Progenitor cell of endocrine pancreas (in vitro differentiated cells): ENCODE results near the gene TGFBR2. TPM values are rescaled to one million over a fixed set of nuclear protein-coding genes. Genes with fewer than 3 reads are reported as not detected.
"Not testable (repeated sequence)": the region's sequence is repeated elsewhere in the genome, so short reads cannot be mapped to it uniquely, and the experiment has no call there.

Source experiments
- DNase-seq: peaks from one replicate; pipeline ENCODE4 v3.0.0; 2021; ENCODE audit warnings: low spot score; ENCODE audit not compliant: unreplicated experiment
- H3K27ac Mint-ChIP-seq: 2 replicates; pipeline ENCODE4 v1.8.0; 2021; ENCODE audit warnings: mild to moderate bottlenecking, moderate library complexity, mixed read lengths
- H3K27me3 Mint-ChIP-seq: 2 replicates; pipeline ENCODE4 v1.8.0; 2021; ENCODE audit warnings: mixed read lengths
- H3K36me3 Mint-ChIP-seq: 2 replicates; pipeline ENCODE4 v1.8.0; 2022; ENCODE audit warnings: mixed read lengths; ENCODE audit not compliant: insufficient read depth
- H3K4me1 Mint-ChIP-seq: 2 replicates; pipeline ENCODE4 v1.8.0; 2021; ENCODE audit warnings: low read depth, mixed read lengths
- H3K4me3 Mint-ChIP-seq: 2 replicates; pipeline ENCODE4 v1.8.0; 2021; ENCODE audit warnings: low read depth, mild to moderate bottlenecking, moderate library complexity, mixed read lengths
- H3K9me3 Mint-ChIP-seq: 2 replicates; pipeline ENCODE4 v1.8.0; 2021; ENCODE audit warnings: low read depth, mixed read lengths
- total RNA-seq: library from RNA; stranded (reverse); gene quantifications from 2 replicates; pipeline ENCODE4 v1.2.1, GENCODE V29; 2021
- TF ChIP-seq, protein P1 (sequence below): fragments of 200-600 bp; sonication (generic); IDR thresholded peaks from one replicate; pipeline ENCODE4 v1.5.0; 2021; ENCODE audit warnings: antibody characterized with exemption, mild to moderate bottlenecking; ENCODE audit not compliant: unreplicated experiment

Gene TGFBR2
- total RNA-seq, 1 donor from 2014 or later: 21.1 TPM

DNA sequence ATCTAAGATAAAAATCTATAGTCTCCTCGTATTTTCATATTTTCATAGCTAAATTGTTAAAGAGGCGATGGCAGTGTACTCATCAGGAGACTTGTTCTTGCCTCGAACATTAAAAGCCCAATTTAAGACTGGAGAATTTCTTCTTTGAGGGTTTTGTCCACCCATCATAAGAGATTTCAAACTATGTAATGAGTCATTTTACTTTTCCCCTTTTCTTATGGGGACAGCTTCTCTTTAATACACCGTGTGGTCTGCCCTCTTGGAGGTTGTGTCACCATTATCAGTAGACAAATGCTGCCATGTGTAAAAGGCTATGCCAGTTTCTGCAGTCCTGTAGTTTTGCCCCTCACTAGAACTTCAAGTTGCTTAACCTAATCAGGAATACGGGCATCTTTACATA is 16.9 kb downstream of the TGFBR2 start:
- Mint-ChIP-seq H3K27me3 (no peaks in the 10 kb centered on the region), H3K4me3 (no peak overlapping the region), H3K4me1 (peaks cover 5% of the 10 kb centered on the region), H3K27ac (no peak overlapping the region), H3K9me3 (no peaks in the 10 kb centered on the region), H3K36me3 (peaks cover 22% of the 10 kb centered on the region)
- TF ChIP-seq, protein P1, sequence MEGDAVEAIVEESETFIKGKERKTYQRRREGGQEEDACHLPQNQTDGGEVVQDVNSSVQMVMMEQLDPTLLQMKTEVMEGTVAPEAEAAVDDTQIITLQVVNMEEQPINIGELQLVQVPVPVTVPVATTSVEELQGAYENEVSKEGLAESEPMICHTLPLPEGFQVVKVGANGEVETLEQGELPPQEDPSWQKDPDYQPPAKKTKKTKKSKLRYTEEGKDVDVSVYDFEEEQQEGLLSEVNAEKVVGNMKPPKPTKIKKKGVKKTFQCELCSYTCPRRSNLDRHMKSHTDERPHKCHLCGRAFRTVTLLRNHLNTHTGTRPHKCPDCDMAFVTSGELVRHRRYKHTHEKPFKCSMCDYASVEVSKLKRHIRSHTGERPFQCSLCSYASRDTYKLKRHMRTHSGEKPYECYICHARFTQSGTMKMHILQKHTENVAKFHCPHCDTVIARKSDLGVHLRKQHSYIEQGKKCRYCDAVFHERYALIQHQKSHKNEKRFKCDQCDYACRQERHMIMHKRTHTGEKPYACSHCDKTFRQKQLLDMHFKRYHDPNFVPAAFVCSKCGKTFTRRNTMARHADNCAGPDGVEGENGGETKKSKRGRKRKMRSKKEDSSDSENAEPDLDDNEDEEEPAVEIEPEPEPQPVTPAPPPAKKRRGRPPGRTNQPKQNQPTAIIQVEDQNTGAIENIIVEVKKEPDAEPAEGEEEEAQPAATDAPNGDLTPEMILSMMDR: no peak
- DNase-seq: no peak

GRCh38 chr3:30624480-30624879 is 18.1 kb downstream of the TGFBR2 start:
- H3K9me3 Mint-ChIP-seq, H3K27ac Mint-ChIP-seq: not testable (repeated sequence)

GRCh38 chr3:30625541-30626438 is 19.4 kb downstream of the TGFBR2 start:
- no peak for DNase-seq
- H3K27ac Mint-ChIP-seq: peak overlapping the region; percentile 81
- no peaks in the 10 kb centered on the region for H3K9me3 Mint-ChIP-seq
- H3K27me3 Mint-ChIP-seq: no peaks in the 10 kb centered on the region
- peaks cover 7% of the 10 kb centered on the region for H3K4me1 Mint-ChIP-seq
- H3K36me3 Mint-ChIP-seq: peaks cover 22% of the 10 kb centered on the region
- no peak overlapping the region for H3K4me3 Mint-ChIP-seq
- TF ChIP-seq, protein P1: no peak

More at GRCh38 chr3:30624480-30624879, 18.1 kb downstream of the TGFBR2 start:
- not testable (repeated sequence) for H3K4me3 Mint-ChIP-seq, DNase-seq, H3K4me1 Mint-ChIP-seq, H3K27me3 Mint-ChIP-seq
- peaks cover 21% of the 10 kb centered on the region for H3K36me3 Mint-ChIP-seq

GRCh38 chr3:30626443-30627180 is 20.2 kb downstream of the TGFBR2 start:
- H3K4me3 Mint-ChIP-seq: no peak overlapping the region
- H3K36me3 Mint-ChIP-seq: peaks cover 21% of the 10 kb centered on the region
- no peak for DNase-seq
- TF ChIP-seq, protein P1: no peak
- H3K27ac Mint-ChIP-seq: peak overlapping the region; percentile 81
- peaks cover 7% of the 10 kb centered on the region for H3K4me1 Mint-ChIP-seq
- H3K27me3 Mint-ChIP-seq: no peaks in the 10 kb centered on the region
- H3K9me3 Mint-ChIP-seq: no peaks in the 10 kb centered on the region

DNA sequence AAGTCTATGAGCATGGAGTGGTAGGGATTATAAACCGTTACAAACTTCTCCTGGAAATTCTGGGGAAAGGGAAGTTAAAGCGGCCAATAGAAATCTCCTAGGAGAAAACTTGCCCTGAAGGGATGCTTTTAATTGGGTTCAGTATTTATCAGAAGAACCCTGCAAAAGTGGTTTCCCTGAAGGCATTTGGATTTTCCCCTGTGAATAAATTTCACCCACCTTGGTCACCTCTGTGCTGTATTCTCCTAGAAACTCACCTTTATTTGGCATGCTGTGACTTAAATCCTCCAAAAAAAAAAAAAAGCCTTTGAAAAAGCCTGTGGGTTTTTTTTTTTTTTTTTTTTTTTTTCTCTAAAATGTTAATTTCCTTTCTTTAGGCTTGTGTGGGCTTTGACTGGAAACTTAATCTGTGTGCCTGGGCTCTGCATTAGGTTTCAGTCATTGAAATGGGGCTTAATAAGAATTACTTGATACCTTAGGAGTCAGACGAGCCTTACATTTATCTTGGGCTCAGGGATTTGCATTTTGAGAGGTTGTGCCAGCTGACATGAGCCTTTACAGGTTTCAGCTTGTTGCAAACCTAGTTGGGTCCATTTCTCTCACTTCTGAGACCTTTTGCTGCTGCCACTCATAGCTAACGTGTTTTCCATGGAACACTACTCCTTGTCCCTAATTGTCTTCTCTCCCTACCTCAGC is 22.0 kb downstream of the TGFBR2 start:
- Mint-ChIP-seq H3K4me1 (peaks cover 14% of the 10 kb centered on the region), H3K27ac (no peak overlapping the region), H3K4me3 (no peak overlapping the region), H3K9me3 (no peaks in the 10 kb centered on the region), H3K36me3 (peaks cover 22% of the 10 kb centered on the region), H3K27me3 (no peaks in the 10 kb centered on the region)
- no peak for DNase-seq
- TF ChIP-seq, protein P1: no peak
